SU-DHL-6 (cell line): Measurements from ENCODE around the gene FRAS1.

Experiments
- H2AFZ ChIP-seq: fragments of 200-600 bp; sonication (generic); 2 replicates; pipeline ENCODE4 v1.6.1; 2014; ENCODE audit warnings: low read depth, mild to moderate bottlenecking, moderate library complexity, mixed read lengths, antibody characterized with exemption, low read length; ENCODE audit not compliant: severe bottlenecking
- H3F3A ChIP-seq: fragments of 200-600 bp; shearing (Covaris generic); 2 replicates; pipeline ENCODE4 v1.6.0; 2016; ENCODE audit warnings: antibody characterized with exemption, mild to moderate bottlenecking; ENCODE audit not compliant: insufficient read depth
- H3K27ac ChIP-seq: fragments of 200-600 bp; sonication (generic); 2 replicates; pipeline ENCODE4 v1.5.1; 2016; ENCODE audit warnings: low read depth, mild to moderate bottlenecking, low read length, moderate library complexity, mixed read lengths
- H3K27me3 ChIP-seq: fragments of 200-600 bp; sonication (generic), shearing (Covaris generic); 2 replicates; pipeline ENCODE4 v1.6.0; 2014; ENCODE audit warnings: mild to moderate bottlenecking, low read length
- H3K36me3 ChIP-seq: fragments of 200-600 bp; sonication (generic); 2 replicates; pipeline ENCODE4 v1.6.1; 2014; ENCODE audit warnings: mild to moderate bottlenecking, low read length, mixed read lengths
- H3K4me2 ChIP-seq: fragments of 300-600, 200-600 bp; shearing (Covaris generic), sonication (generic); 2 replicates; pipeline ENCODE4 v1.6.0; 2014; ENCODE audit warnings: low read length, low read depth, mild to moderate bottlenecking; ENCODE audit not compliant: poor library complexity, severe bottlenecking
- H3K4me3 ChIP-seq: fragments of 200-600 bp; sonication (generic); 2 replicates; pipeline ENCODE4 v1.5.1; 2014; ENCODE audit warnings: antibody characterized with exemption, low read length, mild to moderate bottlenecking, mixed read lengths; ENCODE audit not compliant: insufficient read depth, poor library complexity, severe bottlenecking
- H3K79me2 ChIP-seq: fragments of 200-600 bp; sonication (generic); 2 replicates; pipeline ENCODE4 v1.6.1; 2014; ENCODE audit warnings: mild to moderate bottlenecking, low read length, moderate library complexity; ENCODE audit not compliant: insufficient read depth
- H3K9ac ChIP-seq: fragments of 200-600 bp; sonication (generic); 2 replicates; pipeline ENCODE4 v1.7.0; 2014; ENCODE audit warnings: mild to moderate bottlenecking, low read length
- H3K9me2 ChIP-seq: fragments of 200-600 bp; sonication (generic); replicated peaks from 2 replicates; pipeline ENCODE4 v1.6.1; 2014; ENCODE audit warnings: low read length; ENCODE audit not compliant: insufficient read depth
- H3K9me3 ChIP-seq: fragments of 200-600 bp; sonication (generic); 2 replicates; pipeline ENCODE4 v1.6.1; 2014; ENCODE audit warnings: low read length, mixed read lengths; ENCODE audit not compliant: insufficient read depth
- H4K20me1 ChIP-seq: fragments of 200-600 bp; sonication (generic); 2 replicates; pipeline ENCODE4 v1.6.1; 2014; ENCODE audit warnings: low read depth, mild to moderate bottlenecking, antibody characterized with exemption, low read length, moderate library complexity, mixed read lengths
- CTCF ChIP-seq: fragments of 200-600 bp; sonication (generic); IDR thresholded peaks from one replicate; pipeline ENCODE4 v1.5.1; 2017; ENCODE audit warnings: antibody characterized with exemption, mild to moderate bottlenecking, low read length, moderate library complexity; ENCODE audit not compliant: insufficient read depth, poor library complexity, severe bottlenecking
- EZH2phosphoT487 ChIP-seq: fragments of 200-600 bp; sonication (generic), shearing (Covaris generic); conservative IDR thresholded peaks from 2 replicates; pipeline ENCODE4 v1.6.1; 2018; ENCODE audit warnings: mild to moderate bottlenecking, antibody characterized with exemption, low read length, moderate library complexity, mixed read lengths

The FRAS1 gene

GRCh38 chr4:78033861-78034260, 23.3 kb upstream of the FRAS1 start:
- Histone ChIP-seq H3K9ac (no peak overlapping the region), H3K9me3 (no peaks in the 10 kb centered on the region), H2AFZ (no peak overlapping the region), H3K4me2 (no peak overlapping the region), H3K4me3 (no peak overlapping the region), H4K20me1 (no peaks in the 10 kb centered on the region), H3K27ac (no peak overlapping the region), H3F3A (no peaks in the 10 kb centered on the region), H3K36me3 (no peaks in the 10 kb centered on the region), H3K79me2 (no peaks in the 10 kb centered on the region), H3K9me2 (no peaks in the 10 kb centered on the region), H3K27me3 (no peaks in the 10 kb centered on the region)
- TF ChIP-seq EZH2phosphoT487 (no peak), CTCF (no peak)

- Histone ChIP-seq H3K4me2 (no peak overlapping the region), H3K27ac (no peak overlapping the region), H3F3A (no peaks in the 10 kb centered on the region), H2AFZ (no peak overlapping the region), H3K9ac (no peak overlapping the region), H3K9me3 (no peaks in the 10 kb centered on the region), H3K4me3 (no peak overlapping the region), H3K79me2 (no peaks in the 10 kb centered on the region), H3K9me2 (no peaks in the 10 kb centered on the region), H3K27me3 (no peaks in the 10 kb centered on the region), H4K20me1 (no peaks in the 10 kb centered on the region), H3K36me3 (no peaks in the 10 kb centered on the region)
- TF ChIP-seq EZH2phosphoT487 (no peak), CTCF (no peak)
Observed at GRCh38 chr4:78038704-78039103, 18.4 kb upstream of the FRAS1 start.

- Histone ChIP-seq H2AFZ (no peak overlapping the region), H3K36me3 (no peaks in the 10 kb centered on the region), H4K20me1 (no peaks in the 10 kb centered on the region), H3K9me2 (no peaks in the 10 kb centered on the region), H3K4me2 (no peak overlapping the region), H3F3A (no peaks in the 10 kb centered on the region), H3K79me2 (no peaks in the 10 kb centered on the region), H3K9ac (no peak overlapping the region), H3K27ac (no peak overlapping the region), H3K9me3 (no peaks in the 10 kb centered on the region), H3K4me3 (no peak overlapping the region), H3K27me3 (no peaks in the 10 kb centered on the region)
- no peak for TF ChIP-seq CTCF
- TF ChIP-seq EZH2phosphoT487 = no peak
Observed at GRCh38 chr4:78039678-78040077, 17.4 kb upstream of the FRAS1 start.
